Caco-2 (cell line): ENCODE results near the gene HIC2. TPM values are rescaled to one million over a fixed set of nuclear protein-coding genes. Genes with fewer than 3 reads are reported as not detected.
A peak's percentile ranks its signal among the peaks of the same experiment; 100 is the strongest.
"Not testable (repeated sequence)": the region's sequence is repeated elsewhere in the genome, so short reads cannot be mapped to it uniquely, and the experiment has no call there.

Experiments used
- BruUV-seq: library from RNA; stranded (reverse); fragments of 400-500 nt; replicated peaks from 2 replicates; lab custom pipeline; 2021; lab: Mats Ljungman, UMichigan
- CTCF ChIA-PET: fragments of 300-600 bp; sonication (Branson Sonifier 250); formaldehyde crosslinking; loops from one replicate; lab custom pipeline; 2022; ENCODE audit warnings: antibody characterized with exemption; lab: Charles Lee
- POLR2A ChIA-PET: fragments of 300-600 bp; sonication (Branson Sonifier 250); formaldehyde crosslinking; loops from one replicate; lab custom pipeline; 2022; ENCODE audit warnings: antibody characterized with exemption; lab: Charles Lee
- DNase-seq, 2 experiments: peaks; one replicate each; pipeline versions ENCODE4 v3.0.0 to v3.0.0-alpha.2; 2020 to 2022
- H3K27me3 ChIP-seq: replicated peaks from 2 replicates; pipeline ENCODE4 v1.6.0; 2011; ENCODE audit warnings: low read length; ENCODE audit not compliant: control insufficient read depth, insufficient read depth
- H3K36me3 ChIP-seq: 2 replicates; pipeline ENCODE4 v1.5.1; 2011; ENCODE audit warnings: low read length; ENCODE audit not compliant: control insufficient read depth, insufficient read depth
- H3K4me1 ChIP-seq: fragments of 250-450 bp; sonication (Bioruptor Pico); 2 replicates; pipeline ENCODE4 v1.5.1; 2020; ENCODE audit warnings: mild to moderate bottlenecking
- H3K4me3 ChIP-seq: 2 replicates; pipeline ENCODE4 v1.5.1; 2011; ENCODE audit warnings: low read depth, mild to moderate bottlenecking, control low read depth, low read length
- H3K9me3 ChIP-seq: fragments of 250-450 bp; sonication (Bioruptor Pico); 2 replicates; pipeline ENCODE4 v1.5.1; 2020; ENCODE audit warnings: mild to moderate bottlenecking, moderate library complexity
- H3K27ac Mint-ChIP-seq: one replicate; pipeline ENCODE4 v1.8.0; 2022; ENCODE audit warnings: mixed read lengths; ENCODE audit not compliant: unreplicated experiment
- H3K27me3 Mint-ChIP-seq: one replicate; pipeline ENCODE4 v1.8.0; 2022; ENCODE audit warnings: mixed read lengths; ENCODE audit not compliant: insufficient read depth, unreplicated experiment
- H3K36me3 Mint-ChIP-seq: one replicate; pipeline ENCODE4 v1.8.0; 2022; ENCODE audit warnings: mild to moderate bottlenecking, mixed read lengths; ENCODE audit not compliant: insufficient read depth, unreplicated experiment
- H3K4me1 Mint-ChIP-seq: one replicate; pipeline ENCODE4 v1.8.0; 2022; ENCODE audit warnings: low read depth, mixed read lengths; ENCODE audit not compliant: unreplicated experiment
- H3K4me3 Mint-ChIP-seq: one replicate; pipeline ENCODE4 v1.8.0; 2022; ENCODE audit warnings: mild to moderate bottlenecking, moderate library complexity, mixed read lengths; ENCODE audit not compliant: unreplicated experiment
- H3K9me3 Mint-ChIP-seq: one replicate; pipeline ENCODE4 v1.8.0; 2022; ENCODE audit warnings: mixed read lengths; ENCODE audit not compliant: unreplicated experiment
- intact Hi-C: fragments of 100-400 bp; cut with micrococcal nuclease; formaldehyde crosslinking; loops from one replicate; pipeline ENCODE4 v1.10.0; 2022; ENCODE audit not compliant: unreplicated experiment
- total RNA-seq: library from RNA; stranded (reverse); gene quantifications from 2 replicates; pipeline ENCODE4 v1.2.3, GENCODE V29; 2022

The HIC2 gene
- total RNA-seq, 1 experiment from 2014 or later: 48.4 TPM

- not testable (repeated sequence) for H3K27me3 ChIP-seq
Measured at GRCh38 chr22:21416375-21416774, 796 bp upstream of the HIC2 start.

GRCh38 chr22:21417853-21418252 is 682 bp downstream of the HIC2 start:
- H3K9me3 Mint-ChIP-seq, intact Hi-C loops, H3K27me3 Mint-ChIP-seq, H3K4me1 ChIP-seq, CTCF ChIA-PET, POLR2A ChIA-PET, H3K9me3 ChIP-seq, BruUV-seq, H3K27ac Mint-ChIP-seq, H3K4me1 Mint-ChIP-seq, H3K36me3 Mint-ChIP-seq, H3K36me3 ChIP-seq, H3K27me3 ChIP-seq, H3K4me3 Mint-ChIP-seq: not testable (repeated sequence)
- peak overlapping the region; percentile 46 for H3K4me3 ChIP-seq
- peak; percentile 47 to 63 for DNase-seq

More at GRCh38 chr22:21416375-21416774, 796 bp upstream of the HIC2 start:
- intact Hi-C loops, H3K4me3 Mint-ChIP-seq, H3K27me3 Mint-ChIP-seq, H3K9me3 Mint-ChIP-seq, H3K27ac Mint-ChIP-seq, H3K36me3 ChIP-seq, H3K4me1 ChIP-seq, CTCF ChIA-PET, H3K4me1 Mint-ChIP-seq, H3K36me3 Mint-ChIP-seq, H3K9me3 ChIP-seq, POLR2A ChIA-PET: not testable (repeated sequence)
- BruUV-seq: TSS peak; percentile 80
- H3K4me3 ChIP-seq: peak overlapping the region; percentile 28
- DNase-seq: peak; percentile 40 to 42

GRCh38 chr22:21418974-21419638 is 1.9 kb downstream of the HIC2 start:
- H3K4me1 Mint-ChIP-seq, H3K4me3 Mint-ChIP-seq, intact Hi-C loops, H3K9me3 Mint-ChIP-seq, H3K4me1 ChIP-seq, CTCF ChIA-PET, H3K27me3 ChIP-seq, H3K36me3 Mint-ChIP-seq, H3K27ac Mint-ChIP-seq, H3K27me3 Mint-ChIP-seq, POLR2A ChIA-PET, DNase-seq, H3K9me3 ChIP-seq, H3K36me3 ChIP-seq: not testable (repeated sequence)
- TSS peak; percentile 57 for BruUV-seq
- peak overlapping the region; percentile 20; the same call in 1 of the 2 replicates for H3K4me3 ChIP-seq

GRCh38 chr22:21420180-21420763 is 3.1 kb downstream of the HIC2 start:
- peak overlapping the region; percentile 11; the same call in 1 of the 2 replicates for H3K4me3 ChIP-seq
- POLR2A ChIA-PET, H3K4me3 Mint-ChIP-seq, BruUV-seq, H3K4me1 ChIP-seq, H3K27ac Mint-ChIP-seq, intact Hi-C loops, H3K9me3 Mint-ChIP-seq, DNase-seq, H3K4me1 Mint-ChIP-seq, H3K36me3 Mint-ChIP-seq, H3K36me3 ChIP-seq, H3K27me3 ChIP-seq, H3K9me3 ChIP-seq, CTCF ChIA-PET, H3K27me3 Mint-ChIP-seq: not testable (repeated sequence)

- H3K9me3 Mint-ChIP-seq, H3K4me3 ChIP-seq, CTCF ChIA-PET, intact Hi-C loops, BruUV-seq, H3K4me1 Mint-ChIP-seq, H3K9me3 ChIP-seq, H3K4me1 ChIP-seq, H3K4me3 Mint-ChIP-seq, H3K36me3 Mint-ChIP-seq, H3K27ac Mint-ChIP-seq, H3K36me3 ChIP-seq, POLR2A ChIA-PET, H3K27me3 Mint-ChIP-seq, H3K27me3 ChIP-seq: not testable (repeated sequence)
- peak; percentile 26 to 36 for DNase-seq
Measured at GRCh38 chr22:21424084-21424709, 7.0 kb downstream of the HIC2 start.

GRCh38 chr22:21434378-21435233 is 17.4 kb downstream of the HIC2 start:
- H3K4me1 ChIP-seq, H3K4me3 ChIP-seq, POLR2A ChIA-PET, BruUV-seq, H3K9me3 Mint-ChIP-seq, H3K36me3 ChIP-seq, H3K4me3 Mint-ChIP-seq, H3K36me3 Mint-ChIP-seq, H3K4me1 Mint-ChIP-seq, CTCF ChIA-PET, H3K27me3 Mint-ChIP-seq, H3K27me3 ChIP-seq, H3K27ac Mint-ChIP-seq, H3K9me3 ChIP-seq, intact Hi-C loops, DNase-seq: not testable (repeated sequence)
